Stimulated activated naive CD8-positive, alpha-beta T cell treated with anti-CD3 and anti-CD28 coated beads, Interleukin-15, amount 100 ng/mL, for 72 hours (primary cell): ENCODE data around the gene ARHGAP45.

Experiments used
- ATAC-seq: fragments of 150-1000 bp; cut with Tn5 transposase; 2 replicates; pipeline ENCODE4 v1.10.0; 2021; ENCODE audit warnings: mild to moderate bottlenecking, moderate library complexity
- DNase-seq, 2 donors: peaks; one replicate each; pipeline ENCODE4 v3.0.0; 2021 to 2022
- H3K27ac Mint-ChIP-seq, 2 donors: one replicate each; pipeline ENCODE4 v1.8.0; 2022; ENCODE audit warnings: mild to moderate bottlenecking in 2 of 2, mixed read lengths in 2 of 2, moderate library complexity in 2 of 2
- H3K27me3 Mint-ChIP-seq: one replicate; pipeline ENCODE4 v1.8.0; 2022; ENCODE audit warnings: mixed read lengths
- H3K4me1 Mint-ChIP-seq: one replicate; pipeline ENCODE4 v1.8.0; 2022; ENCODE audit warnings: mild to moderate bottlenecking, mixed read lengths
- H3K4me3 Mint-ChIP-seq, 2 donors: one replicate each; pipeline ENCODE4 v1.8.0; 2022; ENCODE audit warnings: mild to moderate bottlenecking in 2 of 2, mixed read lengths in 2 of 2, moderate library complexity in 1 of 2
- H3K9me3 Mint-ChIP-seq, 2 donors: one replicate each; pipeline ENCODE4 v1.8.0; 2022; ENCODE audit warnings: mixed read lengths in 2 of 2

The ARHGAP45 gene

GRCh38 chr19:1062387-1063029 lies 4.5 kb upstream of the ARHGAP45 start:
- ATAC-seq (no peak), DNase-seq (no peak)
- Mint-ChIP-seq H3K27ac (no peak overlapping the region), H3K9me3 (peaks cover 1 to 11% of the 10 kb centered on the region in 2 donors), H3K4me1 (peaks cover 49% of the 10 kb centered on the region), H3K4me3 (no peak overlapping the region), H3K27me3 (no peaks in the 10 kb centered on the region)

- peaks cover 0 to 4% of the 10 kb centered on the region in 2 donors for H3K9me3 Mint-ChIP-seq
- H3K4me1 Mint-ChIP-seq = peaks cover 42% of the 10 kb centered on the region
- DNase-seq = peak; percentile 59 to 63
- no peaks in the 10 kb centered on the region for H3K27me3 Mint-ChIP-seq
- H3K4me3 Mint-ChIP-seq = no peak overlapping the region
- ATAC-seq = no peak
- no peak overlapping the region for H3K27ac Mint-ChIP-seq
These were observed 3.7 kb upstream of the ARHGAP45 start for GRCh38 chr19:1063030-1063908.

- peak overlapping the region in 1 of 2 donors; percentile 19 for H3K4me3 Mint-ChIP-seq
- H3K9me3 Mint-ChIP-seq = no peaks in the 10 kb centered on the region
These were observed 2.9 kb upstream of the ARHGAP45 start for GRCh38 chr19:1063909-1064660.

GRCh38 chr19:1064661-1065605 lies 2.0 kb upstream of the ARHGAP45 start:
- no peak overlapping the region for H3K27ac Mint-ChIP-seq
- no peaks in the 10 kb centered on the region for H3K27me3 Mint-ChIP-seq
- DNase-seq (peak; percentile 75 to 76), ATAC-seq (peak; percentile 48)
- no peaks in the 10 kb centered on the region for H3K9me3 Mint-ChIP-seq
- H3K4me3 Mint-ChIP-seq = peak overlapping the region; percentile 3 to 93
- peaks cover 54% of the 10 kb centered on the region for H3K4me1 Mint-ChIP-seq

More at GRCh38 chr19:1063909-1064660, 2.9 kb upstream of the ARHGAP45 start:
- Mint-ChIP-seq H3K4me1 (peaks cover 45% of the 10 kb centered on the region), H3K27ac (peak overlapping the region in 1 of 2 donors; percentile 42), H3K27me3 (no peaks in the 10 kb centered on the region)
- no peak for DNase-seq
- no peak for ATAC-seq

GRCh38 chr19:1065606-1066109 lies 1.3 kb upstream of the ARHGAP45 start:
- DNase-seq (no peak), ATAC-seq (no peak)
- no peak overlapping the region for H3K27ac Mint-ChIP-seq
- peaks cover 57% of the 10 kb centered on the region for H3K4me1 Mint-ChIP-seq
- H3K9me3 Mint-ChIP-seq = no peaks in the 10 kb centered on the region
- H3K4me3 Mint-ChIP-seq = peak overlapping the region; percentile 64 to 93
- H3K27me3 Mint-ChIP-seq = no peaks in the 10 kb centered on the region

- Mint-ChIP-seq H3K9me3 (no peaks in the 10 kb centered on the region), H3K27me3 (no peaks in the 10 kb centered on the region), H3K4me3 (peak overlapping the region; percentile 71 to 93), H3K4me1 (peaks cover 57% of the 10 kb centered on the region), H3K27ac (no peak overlapping the region)
- no peak for ATAC-seq
- DNase-seq = no peak
These were observed 668 bp upstream of the ARHGAP45 start for GRCh38 chr19:1066251-1066747.

- Mint-ChIP-seq H3K4me3 (peak overlapping the region; percentile 93), H3K27me3 (no peaks in the 10 kb centered on the region), H3K4me1 (peaks cover 67% of the 10 kb centered on the region), H3K9me3 (no peaks in the 10 kb centered on the region), H3K27ac (peak overlapping the region; percentile 93 to 98)
- DNase-seq = peak; percentile 85
- peak; percentile 74 for ATAC-seq
These were observed 482 bp downstream of the ARHGAP45 start for GRCh38 chr19:1067341-1067957.

GRCh38 chr19:1068009-1069001 lies 1.3 kb downstream of the ARHGAP45 start:
- Mint-ChIP-seq H3K27ac (peak overlapping the region; percentile 94 to 98), H3K4me1 (peaks cover 73% of the 10 kb centered on the region), H3K4me3 (peak overlapping the region; percentile 93), H3K27me3 (no peaks in the 10 kb centered on the region), H3K9me3 (no peaks in the 10 kb centered on the region)
- DNase-seq (peak; percentile 60 to 75), ATAC-seq (peak; percentile 27)

GRCh38 chr19:1069009-1069779 lies 2.2 kb downstream of the ARHGAP45 start:
- Mint-ChIP-seq H3K27ac (peak overlapping the region; percentile 94 to 97), H3K4me3 (peak overlapping the region; percentile 93), H3K4me1 (peaks cover 73% of the 10 kb centered on the region), H3K27me3 (no peaks in the 10 kb centered on the region), H3K9me3 (no peaks in the 10 kb centered on the region)
- DNase-seq = peak; percentile 39 to 74
- peak; percentile 24 for ATAC-seq

GRCh38 chr19:1070576-1070930 lies 3.6 kb downstream of the ARHGAP45 start:
- peaks cover 68% of the 10 kb centered on the region for H3K4me1 Mint-ChIP-seq
- H3K4me3 Mint-ChIP-seq = peak overlapping the region; percentile 93
- ATAC-seq (no peak), DNase-seq (no peak)
- H3K27ac Mint-ChIP-seq = no peak overlapping the region
- H3K27me3 Mint-ChIP-seq = no peaks in the 10 kb centered on the region
- H3K9me3 Mint-ChIP-seq = no peaks in the 10 kb centered on the region

GRCh38 chr19:1070931-1071791 lies 4.2 kb downstream of the ARHGAP45 start:
- Mint-ChIP-seq H3K27ac (no peak overlapping the region), H3K9me3 (no peaks in the 10 kb centered on the region), H3K4me1 (peaks cover 68% of the 10 kb centered on the region), H3K27me3 (no peaks in the 10 kb centered on the region), H3K4me3 (peak overlapping the region; percentile 70 to 79)
- ATAC-seq (no peak), DNase-seq (no peak)
